Chondrocyte (in vitro differentiated cells): ENCODE data around the gene MACROD2. TPM values are rescaled to one million over a fixed set of nuclear protein-coding genes. Genes with fewer than 3 reads are reported as not detected.

ENCODE experiments used
- DNase-seq: peaks from one replicate; pipeline ENCODE4 v3.0.0; 2021; ENCODE audit warnings: mixed read lengths, low spot score
- H3K27ac Mint-ChIP-seq: one replicate; pipeline ENCODE4 v1.8.0; 2021; ENCODE audit warnings: mild to moderate bottlenecking, moderate library complexity, mixed read lengths; ENCODE audit not compliant: unreplicated experiment
- H3K27me3 Mint-ChIP-seq: 2 replicates; pipeline ENCODE4 v1.8.0; 2021; ENCODE audit warnings: low read depth, mixed read lengths
- H3K36me3 Mint-ChIP-seq: 2 replicates; pipeline ENCODE4 v1.8.0; 2021; ENCODE audit warnings: low read depth, mixed read lengths
- H3K4me1 Mint-ChIP-seq: 2 replicates; pipeline ENCODE4 v1.8.0; 2021; ENCODE audit warnings: low read depth, mild to moderate bottlenecking, mixed read lengths
- H3K4me3 Mint-ChIP-seq: one replicate; pipeline ENCODE4 v1.8.0; 2021; ENCODE audit warnings: mild to moderate bottlenecking, moderate library complexity, mixed read lengths; ENCODE audit not compliant: unreplicated experiment
- H3K9me3 Mint-ChIP-seq: 2 replicates; pipeline ENCODE4 v1.8.0; 2021; ENCODE audit warnings: low read depth, mixed read lengths
- total RNA-seq: library from RNA; stranded (reverse); gene quantifications from 3 replicates; pipeline ENCODE4 v1.2.1, GENCODE V29; 2021
- TF ChIP-seq, protein P1 (sequence below): fragments of 200-600 bp; sonication (generic); IDR thresholded peaks from 2 replicates; pipeline ENCODE4 v1.5.0; 2021; ENCODE audit warnings: antibody characterized with exemption, mild to moderate bottlenecking, moderate library complexity

Gene MACROD2
- total RNA-seq, 1 donor from 2014 or later = 3.2 TPM

DNA sequence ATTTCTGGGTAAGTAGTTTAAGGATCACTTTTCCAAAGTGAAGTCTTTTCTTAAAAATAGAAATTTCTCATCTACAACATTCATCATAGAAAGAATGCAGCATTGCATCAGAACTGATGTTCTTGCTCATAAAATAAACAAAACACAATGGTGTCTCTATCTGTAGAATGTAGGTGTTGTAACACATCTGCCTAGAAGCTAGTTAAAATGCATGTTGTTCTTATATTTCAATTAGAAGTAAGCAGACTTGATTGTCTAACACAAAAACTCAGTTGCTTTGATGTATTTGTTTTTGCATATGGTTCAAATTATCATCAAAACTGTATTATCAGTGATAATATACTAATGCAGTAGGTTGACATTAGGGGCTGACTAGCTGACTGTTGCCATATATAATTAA, 996.8 kb downstream of the MACROD2 start:
- TF ChIP-seq, protein P1, sequence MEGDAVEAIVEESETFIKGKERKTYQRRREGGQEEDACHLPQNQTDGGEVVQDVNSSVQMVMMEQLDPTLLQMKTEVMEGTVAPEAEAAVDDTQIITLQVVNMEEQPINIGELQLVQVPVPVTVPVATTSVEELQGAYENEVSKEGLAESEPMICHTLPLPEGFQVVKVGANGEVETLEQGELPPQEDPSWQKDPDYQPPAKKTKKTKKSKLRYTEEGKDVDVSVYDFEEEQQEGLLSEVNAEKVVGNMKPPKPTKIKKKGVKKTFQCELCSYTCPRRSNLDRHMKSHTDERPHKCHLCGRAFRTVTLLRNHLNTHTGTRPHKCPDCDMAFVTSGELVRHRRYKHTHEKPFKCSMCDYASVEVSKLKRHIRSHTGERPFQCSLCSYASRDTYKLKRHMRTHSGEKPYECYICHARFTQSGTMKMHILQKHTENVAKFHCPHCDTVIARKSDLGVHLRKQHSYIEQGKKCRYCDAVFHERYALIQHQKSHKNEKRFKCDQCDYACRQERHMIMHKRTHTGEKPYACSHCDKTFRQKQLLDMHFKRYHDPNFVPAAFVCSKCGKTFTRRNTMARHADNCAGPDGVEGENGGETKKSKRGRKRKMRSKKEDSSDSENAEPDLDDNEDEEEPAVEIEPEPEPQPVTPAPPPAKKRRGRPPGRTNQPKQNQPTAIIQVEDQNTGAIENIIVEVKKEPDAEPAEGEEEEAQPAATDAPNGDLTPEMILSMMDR = no peak
- H3K27ac Mint-ChIP-seq = no peak overlapping the region
- peaks cover 5% of the 10 kb centered on the region for H3K9me3 Mint-ChIP-seq
- no peak for DNase-seq
- H3K27me3 Mint-ChIP-seq = no peaks in the 10 kb centered on the region
- H3K4me1 Mint-ChIP-seq = peaks cover 11% of the 10 kb centered on the region
- no peaks in the 10 kb centered on the region for H3K36me3 Mint-ChIP-seq
- H3K4me3 Mint-ChIP-seq = no peak overlapping the region

DNA sequence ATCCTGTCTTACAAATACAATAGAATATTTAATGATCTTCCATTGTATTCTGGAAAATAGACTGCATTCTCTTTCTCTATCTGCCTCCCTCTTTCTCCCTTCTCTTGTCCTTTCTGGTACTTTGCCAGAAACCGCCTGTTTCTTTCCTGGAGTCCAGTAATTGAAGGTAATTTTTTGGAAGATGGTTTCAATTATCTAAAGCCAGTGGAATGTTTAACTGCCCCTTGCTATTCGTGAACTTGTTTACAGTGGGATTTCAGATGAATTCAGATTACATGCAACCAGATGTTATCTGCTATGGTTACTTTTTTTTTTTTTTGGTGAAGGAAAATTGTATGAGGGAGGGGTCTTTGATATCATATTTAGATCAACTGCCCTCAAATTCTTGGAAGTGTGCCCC, 997.6 kb downstream of the MACROD2 start:
- TF ChIP-seq, protein P1 = no peak
- Mint-ChIP-seq H3K36me3 (peaks cover 2% of the 10 kb centered on the region), H3K27me3 (no peaks in the 10 kb centered on the region), H3K4me1 (peaks cover 11% of the 10 kb centered on the region), H3K27ac (no peak overlapping the region), H3K4me3 (no peak overlapping the region), H3K9me3 (peaks cover 9% of the 10 kb centered on the region)
- no peak for DNase-seq

DNA sequence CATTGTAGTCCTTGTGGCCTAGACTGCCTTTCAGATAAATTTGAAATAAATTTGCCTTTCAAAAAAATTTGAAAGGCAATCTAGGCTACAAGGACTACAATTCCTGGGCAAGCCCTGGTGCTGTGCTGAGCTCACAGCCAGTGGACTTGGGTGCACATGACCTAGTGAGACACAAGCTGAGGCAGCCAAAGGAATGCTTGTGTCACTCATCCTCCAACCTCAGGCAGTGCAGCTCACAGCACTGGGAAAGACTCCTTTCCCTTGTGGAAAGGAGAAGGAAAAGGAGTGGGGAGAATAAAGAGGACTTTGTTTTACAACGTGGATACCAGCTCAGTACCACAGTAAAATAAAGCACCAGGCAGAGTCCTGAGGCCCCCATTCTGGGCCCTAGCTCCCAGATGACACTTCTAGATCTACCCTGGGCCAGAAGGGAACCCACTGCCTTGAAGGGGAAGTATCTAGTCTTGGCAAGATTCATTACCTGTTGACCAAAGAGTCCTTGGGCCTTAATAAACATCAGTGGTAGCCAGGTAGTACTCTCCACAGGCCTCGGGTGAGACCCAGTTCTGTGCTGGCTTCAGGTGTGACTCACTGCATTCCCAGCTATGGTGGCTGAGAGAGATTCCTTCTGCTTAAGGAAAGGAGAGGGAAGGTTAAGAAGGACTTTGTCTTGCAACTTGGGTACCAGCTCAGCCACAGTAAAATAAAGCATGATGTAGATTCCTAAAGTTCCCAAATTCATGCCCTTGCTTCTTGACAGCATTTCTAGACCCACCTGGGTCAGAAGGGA, 1001.8 kb downstream of the MACROD2 start:
- no peaks in the 10 kb centered on the region for H3K27me3 Mint-ChIP-seq
- no peak overlapping the region for H3K27ac Mint-ChIP-seq
- H3K9me3 Mint-ChIP-seq = peaks cover 24% of the 10 kb centered on the region
- peaks cover 4% of the 10 kb centered on the region for H3K36me3 Mint-ChIP-seq
- H3K4me3 Mint-ChIP-seq = no peak overlapping the region
- TF ChIP-seq, protein P1 = no peak
- H3K4me1 Mint-ChIP-seq = peaks cover 5% of the 10 kb centered on the region
- DNase-seq = no peak

DNA sequence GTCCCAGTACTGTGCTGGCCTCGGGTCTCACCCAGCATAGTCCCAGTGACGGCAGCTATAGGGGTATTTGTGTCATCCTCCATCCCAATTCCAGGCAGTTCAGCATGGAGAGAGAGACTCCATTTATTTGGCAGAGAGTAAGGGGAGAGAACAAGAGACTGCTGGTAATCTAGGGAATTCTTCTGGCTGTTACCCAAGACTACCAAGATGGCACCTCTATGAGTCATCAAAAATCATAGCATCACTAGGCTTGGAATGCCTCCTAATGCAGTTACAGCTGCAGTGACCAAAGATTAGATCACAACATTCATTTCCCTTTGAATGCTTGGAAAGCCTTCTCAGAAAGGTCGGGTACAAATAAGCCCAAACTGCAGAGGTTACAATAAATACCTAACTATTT, 1002.5 kb downstream of the MACROD2 start:
- Mint-ChIP-seq H3K4me3 (no peak overlapping the region), H3K36me3 (peaks cover 4% of the 10 kb centered on the region), H3K4me1 (peaks cover 3% of the 10 kb centered on the region), H3K27me3 (no peaks in the 10 kb centered on the region), H3K9me3 (peaks cover 24% of the 10 kb centered on the region), H3K27ac (no peak overlapping the region)
- TF ChIP-seq, protein P1 = no peak
- no peak for DNase-seq

DNA sequence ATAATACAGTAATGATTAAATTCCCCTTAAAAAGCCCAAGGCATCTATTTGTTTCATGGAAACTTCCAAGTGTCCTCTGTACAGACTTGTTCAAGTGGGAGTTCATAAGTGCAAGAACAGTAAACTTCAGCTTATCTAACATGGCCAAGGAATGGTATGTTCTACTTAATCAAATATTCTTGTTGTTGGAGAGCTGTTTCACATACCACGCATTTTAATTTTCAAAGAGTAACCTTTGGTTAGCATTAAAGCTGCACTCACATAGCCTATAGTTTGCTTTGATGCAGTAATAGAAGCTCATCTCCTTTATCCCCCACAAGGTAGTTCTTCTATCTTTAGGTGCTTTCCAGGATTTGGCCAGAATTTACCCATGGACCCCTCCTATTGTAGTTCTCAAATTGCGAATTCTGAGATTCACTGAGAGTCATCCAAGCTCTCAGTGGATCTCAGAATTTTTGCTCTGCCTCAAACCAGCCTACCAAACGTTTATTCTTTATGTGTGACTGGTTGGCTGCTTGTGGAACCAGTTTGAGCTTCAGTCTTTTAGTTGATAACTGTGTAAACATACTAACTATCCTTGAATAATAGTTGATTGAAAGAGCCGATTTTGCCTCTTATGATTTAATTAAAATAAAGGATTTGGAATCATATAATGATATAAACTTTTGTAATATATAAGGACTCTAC, 1010.1 kb downstream of the MACROD2 start:
- DNase-seq = no peak
- peaks cover 27% of the 10 kb centered on the region for H3K4me1 Mint-ChIP-seq
- H3K36me3 Mint-ChIP-seq = no peaks in the 10 kb centered on the region
- H3K4me3 Mint-ChIP-seq = no peak overlapping the region
- H3K9me3 Mint-ChIP-seq = peaks cover 3% of the 10 kb centered on the region
- no peaks in the 10 kb centered on the region for H3K27me3 Mint-ChIP-seq
- H3K27ac Mint-ChIP-seq = no peak overlapping the region
- TF ChIP-seq, protein P1 = no peak
